ENCODE data around the gene HOMER3.
"Not testable (repeated sequence)": the region's sequence is repeated elsewhere in the genome, so short reads cannot be mapped to it uniquely, and the experiment has no call there.

Gene HOMER3

GRCh38 chr19:18960370-18960769 lies 19.4 kb upstream of the HOMER3 start:
- Histone ChIP-seq H3K27ac (ENCODE audit: low read depth, low read length, poor library complexity, severe bottlenecking) (no peak overlapping the region), H3K79me2 (ENCODE audit: insufficient read depth, low read length) (no peaks in the 10 kb centered on the region), H3K4me1 (ENCODE audit: insufficient read depth, low read length, severe bottlenecking) (no peaks in the 10 kb centered on the region), H3K4me2 (ENCODE audit: low read length) (no peak overlapping the region), H3K36me3 (ENCODE audit: insufficient read depth, low read length) (no peaks in the 10 kb centered on the region), H3K9me3 (ENCODE audit: low read length) (no peaks in the 10 kb centered on the region), H2AFZ (ENCODE audit: low read length) (no peak overlapping the region), H3F3A (ENCODE audit: insufficient read depth, low read length) (no peaks in the 10 kb centered on the region), H3K9me2 (ENCODE audit: low read depth, low read length) (no peaks in the 10 kb centered on the region), H3K9ac (ENCODE audit: low read length) (no peak overlapping the region), H3K27me3 (ENCODE audit: insufficient read depth, low read length) (0 out of 2 replicates have a peak, but pooled peaks cover 4% of the 10 kb centered on the region), H4K20me1 (ENCODE audit: insufficient read depth, low read length) (no peaks in the 10 kb centered on the region), H3K4me3 (ENCODE audit: low read depth, low read length, poor library complexity, severe bottlenecking) (no peak overlapping the region)
- TF ChIP-seq CTCF (IDR thresholded peaks at IDR 0.05; ENCODE audit: low read length) (no peak), EZH2 (IDR thresholded peaks at IDR 0.05; ENCODE audit: borderline replicate concordance, low read length) (no peak)

- no peaks in the 10 kb centered on the region for H4K20me1 ChIP-seq (ENCODE audit: insufficient read depth, low read length)
- H3K36me3 ChIP-seq (ENCODE audit: insufficient read depth, low read length), result no peaks in the 10 kb centered on the region
- no peak overlapping the region for H3K27ac ChIP-seq (ENCODE audit: low read depth, low read length, poor library complexity, severe bottlenecking)
- H3K9me2 ChIP-seq (ENCODE audit: low read depth, low read length), result no peaks in the 10 kb centered on the region
- no peak overlapping the region for H3K4me3 ChIP-seq (ENCODE audit: low read depth, low read length, poor library complexity, severe bottlenecking)
- no peak for TF ChIP-seq CTCF (IDR thresholded peaks at IDR 0.05; ENCODE audit: low read length)
- TF ChIP-seq EZH2 (IDR thresholded peaks at IDR 0.05; ENCODE audit: borderline replicate concordance, low read length), result no peak
- H3K4me2 ChIP-seq (ENCODE audit: low read length), result no peak overlapping the region
- H3K9me3 ChIP-seq (ENCODE audit: low read length), result no peaks in the 10 kb centered on the region
- no peaks in the 10 kb centered on the region for H3K79me2 ChIP-seq (ENCODE audit: insufficient read depth, low read length)
- no peak overlapping the region for H3K9ac ChIP-seq (ENCODE audit: low read length)
- 0 out of 2 replicates have a peak, but pooled peaks cover 4% of the 10 kb centered on the region for H3K27me3 ChIP-seq (ENCODE audit: insufficient read depth, low read length)
- no peaks in the 10 kb centered on the region for H3K4me1 ChIP-seq (ENCODE audit: insufficient read depth, low read length, severe bottlenecking)
- H2AFZ ChIP-seq (ENCODE audit: low read length), result no peak overlapping the region
- no peaks in the 10 kb centered on the region for H3F3A ChIP-seq (ENCODE audit: insufficient read depth, low read length)
These were observed 14.0 kb upstream of the HOMER3 start for GRCh38 chr19:18955042-18955441.

- TF ChIP-seq EZH2 (IDR thresholded peaks at IDR 0.05; ENCODE audit: borderline replicate concordance, low read length) (no peak), CTCF (IDR thresholded peaks at IDR 0.05; ENCODE audit: low read length) (no peak)
- H2AFZ ChIP-seq (ENCODE audit: low read length), result no peak overlapping the region
- H3K9ac ChIP-seq (ENCODE audit: low read length), result no peak overlapping the region
- H4K20me1 ChIP-seq (ENCODE audit: insufficient read depth, low read length), result no peaks in the 10 kb centered on the region
- H3K27ac ChIP-seq (ENCODE audit: low read depth, low read length, poor library complexity, severe bottlenecking), result no peak overlapping the region
- no peak overlapping the region for H3K4me2 ChIP-seq (ENCODE audit: low read length)
- no peaks in the 10 kb centered on the region for H3K36me3 ChIP-seq (ENCODE audit: insufficient read depth, low read length)
- no peaks in the 10 kb centered on the region for H3F3A ChIP-seq (ENCODE audit: insufficient read depth, low read length)
- H3K4me1 ChIP-seq (ENCODE audit: insufficient read depth, low read length, severe bottlenecking), result no peaks in the 10 kb centered on the region
- no peaks in the 10 kb centered on the region for H3K79me2 ChIP-seq (ENCODE audit: insufficient read depth, low read length)
- H3K9me2 ChIP-seq (ENCODE audit: low read depth, low read length), result no peaks in the 10 kb centered on the region
- no peaks in the 10 kb centered on the region for H3K9me3 ChIP-seq (ENCODE audit: low read length)
- peaks cover 5% of the 10 kb centered on the region; the same call in 1 of the 2 replicates for H3K27me3 ChIP-seq (ENCODE audit: insufficient read depth, low read length)
- H3K4me3 ChIP-seq (ENCODE audit: low read depth, low read length, poor library complexity, severe bottlenecking), result no peak overlapping the region
These were observed 13.1 kb upstream of the HOMER3 start for GRCh38 chr19:18954094-18954493.

- H2AFZ ChIP-seq (ENCODE audit: low read length); H3K27ac ChIP-seq (ENCODE audit: low read depth, low read length, poor library complexity, severe bottlenecking); H3K27me3 ChIP-seq (ENCODE audit: insufficient read depth, low read length); H3K36me3 ChIP-seq (ENCODE audit: insufficient read depth, low read length); H3K4me3 ChIP-seq (ENCODE audit: low read depth, low read length, poor library complexity, severe bottlenecking); H3K79me2 ChIP-seq (ENCODE audit: insufficient read depth, low read length); H3K4me1 ChIP-seq (ENCODE audit: insufficient read depth, low read length, severe bottlenecking); H4K20me1 ChIP-seq (ENCODE audit: insufficient read depth, low read length); H3K9ac ChIP-seq (ENCODE audit: low read length); H3F3A ChIP-seq (ENCODE audit: insufficient read depth, low read length); H3K9me3 ChIP-seq (ENCODE audit: low read length); H3K9me2 ChIP-seq (ENCODE audit: low read depth, low read length); H3K4me2 ChIP-seq (ENCODE audit: low read length): not testable (repeated sequence)
These were observed 11.5 kb upstream of the HOMER3 start for GRCh38 chr19:18952364-18953003.

Data from OCI-LY1 (cell line).